Adrenal gland (tissue), 12 donors: ENCODE data around the gene CCDC158. TPM values are rescaled to one million over a fixed set of nuclear protein-coding genes. Genes with fewer than 3 reads are reported as not detected.
"Not testable (repeated sequence)": the region's sequence is repeated elsewhere in the genome, so short reads cannot be mapped to it uniquely, and the experiment has no call there.

Experiments used
- DNase-seq, 7 donors: peaks; one replicate each; pipeline ENCODE4 v3.0.0-alpha.2; 2019 to 2020
- H3K27ac ChIP-seq, 5 donors: fragments of 200-600 bp; sonication (generic) in 4 of 5; 1 replicate in 3 of 5; 2 replicates in 2 of 5; pipeline versions ENCODE4 v1.5.1 to v1.8.0; 2016 to 2020; ENCODE audit warnings: mild to moderate bottlenecking in 1 of 5
- H3K27me3 ChIP-seq: fragments of 200-600 bp; 2 replicates; pipeline ENCODE4 v1.8.0; 2021
- H3K36me3 ChIP-seq, 2 donors: fragments of 200-600 bp; replicated peaks in 1 of 2; 1 replicate in 1 of 2; 2 replicates in 1 of 2; pipeline versions ENCODE4 v1.5.1 to v1.8.0; 2018 to 2022
- H3K4me1 ChIP-seq, 2 donors: fragments of 200-600 bp; replicated peaks in 1 of 2; 1 replicate in 1 of 2; 2 replicates in 1 of 2; pipeline versions ENCODE4 v1.5.1 to v1.8.0; 2018 to 2021
- H3K4me3 ChIP-seq, 4 donors: fragments of 200-600 bp; sonication (generic) in 3 of 4; one replicate each; pipeline ENCODE4 v1.5.1; 2016 to 2018
- H3K9me3 ChIP-seq, 3 donors: fragments of 200-600 bp; sonication (generic) in 1 of 3; replicated peaks in 1 of 3; 1 replicate in 2 of 3; 2 replicates in 1 of 3; pipeline versions ENCODE4 v1.5.1 to v1.8.0; 2016 to 2021
- CTCF ChIP-seq, 6 experiments: fragments of 450-650 bp in 4 of 6; fragments of 200-600 bp in 2 of 6; sonication (generic) in 1 of 6; IDR thresholded peaks; 1 replicate in 5 of 6; 2 replicates in 1 of 6; pipeline versions ENCODE4 v1.5.1 to v1.8.0; 2016 to 2021; ENCODE audit warnings: antibody characterized with exemption in 6 of 6, mild to moderate bottlenecking in 2 of 6, moderate library complexity in 1 of 6
- POLR2A ChIP-seq, 2 donors: fragments of 450-650 bp; IDR thresholded peaks; one replicate each; pipeline ENCODE4 v1.6.1; 2017; ENCODE audit warnings: antibody characterized with exemption in 2 of 2, mild to moderate bottlenecking in 2 of 2, moderate library complexity in 1 of 2
- WGBS, 4 donors: extraction: QIAGEN DNeasy Blood & Tissue Kit in 2 of 4; methylation state at CpG; one replicate each; pipeline versions ENCODE4 v1.1.5 to v1.1.7; 2013 to 2017; 5-methylcytosine and 5-hydroxymethylcytosine counted together
- intact Hi-C, 2 donors: fragments of 100-400 bp; cut with DNase I; formaldehyde crosslinking; loops; one replicate each; pipeline versions ENCODE4 v1.14.1 to v1.15.0; 2022 to 2023
- polyA plus RNA-seq, 3 donors: library from polyadenylated mRNA; stranded (reverse); fragments of 200-250 nt in 2 of 3; fragments of 350-450 nt in 1 of 3; fragmentation: Illumina TruSeq in 1 of 3; extraction: RNeasy Lipid Tissue Mini Kit (QIAGEN cat#74804) in 1 of 3; gene quantifications; one replicate each; pipeline ENCODE4 v1.2.3, GENCODE V29; 2013 to 2014
- total RNA-seq, 9 donors: library from RNA; depleted of rRNA in 4 of 9; stranded (reverse); fragments of >200 nt in 4 of 9; fragments of 120-200 nt in 1 of 9; fragmentation: NEBNext Ultra II Directional in 1 of 9; extraction: Animal tissue kit (Norgen Biotek cat#: 25700) in 1 of 9; gene quantifications; one replicate each; pipeline versions ENCODE4 v1.1.0 to v1.2.4, GENCODE V29; 2013 to 2023
- donor health status: healthy with polysubstance abuse.
- donor health status: Bipolar disorder and iron deficiency.
- donor health status: DM: yes; HTN: yes; CAD: no.
- donor health status: DM: no; HTN: no; CAD: no.
- donor health status: DM: no; HTN: no; CAD: no.
- donor health status: DM: yes; HTN: yes; CAD: no.

CCDC158 gene
- total and polyA plus RNA-seq, 12 donors = 0.07 to 0.35 (median 0.13) TPM; not detected in 3

GRCh38 chr4:76430519-76431388, 9.8 kb upstream of the CCDC158 start:
- 36 to 42% (median 39%) methylated on average over 15 of the region's 15 CpGs for WGBS, 4 donors
- Histone ChIP-seq H3K9me3 (no peaks in the 10 kb centered on the region), H3K4me1 (no peaks in the 10 kb centered on the region), H3K27me3 (no peaks in the 10 kb centered on the region), H3K4me3 (no peak overlapping the region), H3K36me3 (no peaks in the 10 kb centered on the region), H3K27ac (no peak overlapping the region)
- TF ChIP-seq CTCF (IDR thresholded peaks at IDR 0.05) = peak; percentile 34 to 69 (median 52)
- TF ChIP-seq POLR2A (IDR thresholded peaks at IDR 0.05) = no peak
- intact Hi-C loops = loop anchor here in 1 of 2 donors (5.0 kb wide), 1 partner anchor 72 kb away; no protein-coding TSS in a partner anchor
- DNase-seq = peak in 1 of 7 donors; percentile 11

DNA sequence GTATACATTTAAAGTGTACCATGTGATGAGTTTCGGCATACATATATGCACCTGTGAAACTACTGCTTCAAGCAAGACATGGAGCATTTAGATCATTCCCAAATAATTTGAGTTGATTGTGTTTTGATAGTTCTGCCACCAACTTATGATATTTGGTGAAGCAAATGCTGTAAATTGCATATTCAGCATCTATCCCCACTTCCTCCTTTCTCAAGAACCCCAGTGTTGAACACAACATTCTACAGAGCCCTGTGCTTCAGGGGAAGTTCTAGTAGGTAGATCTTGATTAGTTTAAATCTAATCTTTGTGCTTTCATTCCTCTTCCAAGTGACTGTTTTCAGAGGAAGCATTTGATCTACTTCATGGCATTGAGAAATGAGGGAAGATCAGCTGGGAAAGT, 8.7 kb upstream of the CCDC158 start:
- no peak overlapping the region for H3K4me3 ChIP-seq
- no peaks in the 10 kb centered on the region for H3K36me3 ChIP-seq
- WGBS, 4 donors = 85 to 96% (median 94%) methylated on average over 1 of the region's 1 CpG
- no peaks in the 10 kb centered on the region for H3K4me1 ChIP-seq
- no peak overlapping the region for H3K27ac ChIP-seq
- H3K27me3 ChIP-seq = no peaks in the 10 kb centered on the region
- no peak for DNase-seq
- intact Hi-C loops = loop anchor here (5.0 kb wide), 2 partner anchors 68 to 73 kb away; no protein-coding TSS in a partner anchor
- H3K9me3 ChIP-seq = no peaks in the 10 kb centered on the region
- no peak for TF ChIP-seq CTCF (IDR thresholded peaks at IDR 0.05)
- no peak for TF ChIP-seq POLR2A (IDR thresholded peaks at IDR 0.05)

GRCh38 chr4:76426272-76426671, 5.3 kb upstream of the CCDC158 start:
- Histone ChIP-seq H3K4me1 (no peaks in the 10 kb centered on the region), H3K27me3 (peaks cover 1% of the 10 kb centered on the region), H3K36me3 (no peaks in the 10 kb centered on the region), H3K4me3 (no peak overlapping the region), H3K27ac (no peak overlapping the region), H3K9me3 (no peaks in the 10 kb centered on the region)
- WGBS, 4 donors = 66 to 75% (median 72%) methylated on average over 2 of the region's 2 CpGs
- intact Hi-C loops = loop anchor here in 1 of 2 donors (5.0 kb wide), 1 partner anchor 71 kb away; no protein-coding TSS in a partner anchor
- TF ChIP-seq CTCF (IDR thresholded peaks at IDR 0.05) = no peak
- TF ChIP-seq POLR2A (IDR thresholded peaks at IDR 0.05) = no peak
- no peak for DNase-seq

GRCh38 chr4:76423159-76423558, 2.2 kb upstream of the CCDC158 start:
- H3K27ac ChIP-seq, intact Hi-C loops, H3K9me3 ChIP-seq, H3K4me1 ChIP-seq, H3K4me3 ChIP-seq, H3K27me3 ChIP-seq, DNase-seq, H3K36me3 ChIP-seq: not testable (repeated sequence)
- WGBS, 4 donors = 97 to 98% methylated on average over 22 to 26 of the region's 27 CpGs; no CpG with 5 or more reads in 2 of the 4 donors
